ENCODE measurements around the gene CNDP1.

DNA sequence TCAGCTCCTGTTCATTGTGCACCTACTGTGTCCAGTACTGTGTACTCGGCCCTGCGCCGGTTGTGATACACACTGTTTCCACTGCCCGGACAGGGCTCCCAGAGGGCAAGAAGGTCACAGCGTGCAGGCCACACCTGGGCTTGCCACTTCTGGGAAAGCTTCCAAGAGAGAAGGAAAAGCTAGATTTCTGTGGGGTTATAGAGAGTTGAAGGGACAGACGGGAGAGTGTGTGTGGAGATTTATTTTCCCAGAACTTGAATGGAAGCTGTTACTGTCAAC is 3.8 kb upstream of the CNDP1 start:
- no peak for TF ChIP-seq CEBPB (IDR thresholded peaks at IDR 0.05)
- TF ChIP-seq RAD21 (IDR thresholded peaks at IDR 0.05; ENCODE audit: low read depth): no peak
- TF ChIP-seq TAF1 (IDR thresholded peaks at IDR 0.05; ENCODE audit: low read depth): no peak

Data from Ishikawa (cell line).